Activated naive CD4-positive, alpha-beta T cell treated with anti-CD3 and anti-CD28 coated beads, Interleukin-2, amount 10 ng/mL, durations not matched to agents 7 days and 5 days (primary cell): ENCODE measurements around the gene IKZF3.

ENCODE experiments used
- CTCF ChIA-PET: fragments of 350-600 bp; sonication (Branson Sonifier 250); formaldehyde crosslinking; loops from one replicate; lab custom pipeline; 2021; ENCODE audit warnings: antibody characterized with exemption; lab: Charles Lee
- DNase-seq: peaks from one replicate; pipeline ENCODE4 v3.0.0-alpha.2; 2020
- H3K27ac Mint-ChIP-seq: one replicate; pipeline ENCODE4 v1.8.0; 2021; ENCODE audit warnings: mild to moderate bottlenecking, moderate library complexity, mixed read lengths
- H3K27me3 Mint-ChIP-seq: one replicate; pipeline ENCODE4 v1.8.0; 2021; ENCODE audit warnings: mild to moderate bottlenecking, mixed read lengths
- H3K36me3 Mint-ChIP-seq: one replicate; pipeline ENCODE4 v1.8.0; 2021; ENCODE audit warnings: mixed read lengths
- H3K4me1 Mint-ChIP-seq: one replicate; pipeline ENCODE4 v1.8.0; 2021; ENCODE audit warnings: mixed read lengths
- H3K4me3 Mint-ChIP-seq: one replicate; pipeline ENCODE4 v1.8.0; 2021; ENCODE audit warnings: mild to moderate bottlenecking, moderate library complexity, mixed read lengths
- H3K9me3 Mint-ChIP-seq: one replicate; pipeline ENCODE4 v1.8.0; 2021; ENCODE audit warnings: mixed read lengths

Gene IKZF3

GRCh38 chr17:39757931-39758873 is 105.9 kb downstream of the IKZF3 start:
- peak overlapping the region; percentile 63 for H3K27ac Mint-ChIP-seq
- CTCF ChIA-PET = interaction anchor here (0.7 to 1.8 kb wide), 2 partner anchors 12 to 223 kb away, joined by 3 to 4 read pairs; partner anchors contain the start of gene PSMD3
- DNase-seq = no peak
- H3K36me3 Mint-ChIP-seq = peaks cover 17% of the 10 kb centered on the region
- H3K9me3 Mint-ChIP-seq = no peaks in the 10 kb centered on the region
- H3K4me1 Mint-ChIP-seq = peaks cover 55% of the 10 kb centered on the region
- H3K27me3 Mint-ChIP-seq = no peaks in the 10 kb centered on the region
- H3K4me3 Mint-ChIP-seq = no peak overlapping the region

GRCh38 chr17:39757176-39757662 is 106.9 kb downstream of the IKZF3 start:
- H3K4me3 Mint-ChIP-seq = no peak overlapping the region
- H3K36me3 Mint-ChIP-seq = peaks cover 10% of the 10 kb centered on the region
- H3K4me1 Mint-ChIP-seq = peaks cover 60% of the 10 kb centered on the region
- CTCF ChIA-PET = interaction anchor here (1.3 to 1.8 kb wide), 2 partner anchors 8 to 13 kb away, joined by 3 to 4 read pairs; no protein-coding TSS in a partner anchor
- no peaks in the 10 kb centered on the region for H3K27me3 Mint-ChIP-seq
- no peak for DNase-seq
- peak overlapping the region; percentile 63 for H3K27ac Mint-ChIP-seq
- no peaks in the 10 kb centered on the region for H3K9me3 Mint-ChIP-seq

GRCh38 chr17:39756380-39757079 is 107.6 kb downstream of the IKZF3 start:
- Mint-ChIP-seq H3K27ac (peak overlapping the region; percentile 61), H3K4me3 (no peak overlapping the region), H3K4me1 (peaks cover 65% of the 10 kb centered on the region), H3K27me3 (no peaks in the 10 kb centered on the region), H3K9me3 (no peaks in the 10 kb centered on the region), H3K36me3 (peaks cover 8% of the 10 kb centered on the region)
- CTCF ChIA-PET = interaction anchor here (1.3 to 2.4 kb wide), 4 partner anchors 9 to 135 kb away, joined by 3 to 14 read pairs (median 6); partner anchors contain the start of gene IKZF3
- DNase-seq = peak; percentile 5

- peaks cover 5% of the 10 kb centered on the region for H3K27me3 Mint-ChIP-seq
- peaks cover 4% of the 10 kb centered on the region for H3K36me3 Mint-ChIP-seq
- peak overlapping the region; percentile 22 for H3K4me3 Mint-ChIP-seq
- H3K4me1 Mint-ChIP-seq = peaks cover 65% of the 10 kb centered on the region
- peak overlapping the region; percentile 61 for H3K27ac Mint-ChIP-seq
- peak; percentile 48 for DNase-seq
- no peaks in the 10 kb centered on the region for H3K9me3 Mint-ChIP-seq
- CTCF ChIA-PET = interaction anchor here (1.0 to 2.4 kb wide), 6 partner anchors 9 to 134 kb away, joined by 3 to 14 read pairs (median 4); partner anchors contain the start of gene IKZF3
These were observed 108.3 kb downstream of the IKZF3 start for GRCh38 chr17:39755554-39756379.

GRCh38 chr17:39754958-39755553 is 109.1 kb downstream of the IKZF3 start:
- peaks cover 65% of the 10 kb centered on the region for H3K4me1 Mint-ChIP-seq
- DNase-seq = no peak
- CTCF ChIA-PET = interaction anchor here (0.7 to 2.4 kb wide), 7 partner anchors 9 to 133 kb away, joined by 3 to 14 read pairs (median 3); partner anchors contain the start of gene IKZF3

GRCh38 chr17:39754161-39754957 is 109.8 kb downstream of the IKZF3 start:
- peak; percentile 97 for DNase-seq
- CTCF ChIA-PET = interaction anchor here (0.7 to 2.4 kb wide), 6 partner anchors 10 to 133 kb away, joined by 3 to 14 read pairs (median 3); partner anchors contain the start of gene IKZF3
- Mint-ChIP-seq H3K27me3 (peaks cover 16% of the 10 kb centered on the region), H3K4me3 (peak overlapping the region; percentile 79), H3K4me1 (peaks cover 62% of the 10 kb centered on the region), H3K36me3 (peaks cover 2% of the 10 kb centered on the region), H3K9me3 (no peaks in the 10 kb centered on the region), H3K27ac (peak overlapping the region; percentile 85)

More at GRCh38 chr17:39754958-39755553, 109.1 kb downstream of the IKZF3 start:
- no peaks in the 10 kb centered on the region for H3K9me3 Mint-ChIP-seq
- peaks cover 4% of the 10 kb centered on the region for H3K36me3 Mint-ChIP-seq
- peaks cover 12% of the 10 kb centered on the region for H3K27me3 Mint-ChIP-seq
- peak overlapping the region; percentile 22 for H3K4me3 Mint-ChIP-seq
- H3K27ac Mint-ChIP-seq = peak overlapping the region; percentile 61

- peak overlapping the region; percentile 93 for H3K27ac Mint-ChIP-seq
- H3K27me3 Mint-ChIP-seq = peaks cover 16% of the 10 kb centered on the region
- H3K4me1 Mint-ChIP-seq = peaks cover 57% of the 10 kb centered on the region
- H3K36me3 Mint-ChIP-seq = no peaks in the 10 kb centered on the region
- CTCF ChIA-PET = interaction anchor here (1.3 to 2.1 kb wide), 2 partner anchors 82 to 131 kb away, joined by 4 to 20 read pairs; no protein-coding TSS in a partner anchor
- DNase-seq = peak; percentile 68
- H3K9me3 Mint-ChIP-seq = no peaks in the 10 kb centered on the region
- peak overlapping the region; percentile 79 for H3K4me3 Mint-ChIP-seq
These were observed 110.5 kb downstream of the IKZF3 start for GRCh38 chr17:39753514-39754160.

- peak overlapping the region; percentile 58 for H3K4me3 Mint-ChIP-seq
- no peaks in the 10 kb centered on the region for H3K9me3 Mint-ChIP-seq
- peak overlapping the region; percentile 93 for H3K27ac Mint-ChIP-seq
- peak; percentile 20 for DNase-seq
- peaks cover 28% of the 10 kb centered on the region for H3K27me3 Mint-ChIP-seq
- CTCF ChIA-PET = interaction anchor here (1.3 to 2.1 kb wide), 2 partner anchors 80 to 130 kb away, joined by 4 to 20 read pairs; no protein-coding TSS in a partner anchor
- peaks cover 44% of the 10 kb centered on the region for H3K4me1 Mint-ChIP-seq
- H3K36me3 Mint-ChIP-seq = no peaks in the 10 kb centered on the region
These were observed 111.8 kb downstream of the IKZF3 start for GRCh38 chr17:39752241-39752881.

GRCh38 chr17:39751637-39752036 is 112.5 kb downstream of the IKZF3 start:
- DNase-seq = peak; percentile 18
- H3K27ac Mint-ChIP-seq = no peak overlapping the region
- peak overlapping the region; percentile 58 for H3K4me3 Mint-ChIP-seq
- no peaks in the 10 kb centered on the region for H3K36me3 Mint-ChIP-seq
- H3K9me3 Mint-ChIP-seq = no peaks in the 10 kb centered on the region
- H3K4me1 Mint-ChIP-seq = peaks cover 37% of the 10 kb centered on the region
- CTCF ChIA-PET = interaction anchor here (1.0 to 2.1 kb wide), 2 partner anchors 129 to 130 kb away, joined by 4 to 20 read pairs; no protein-coding TSS in a partner anchor
- peaks cover 30% of the 10 kb centered on the region for H3K27me3 Mint-ChIP-seq

- Mint-ChIP-seq H3K4me3 (no peak overlapping the region), H3K27me3 (peaks cover 31% of the 10 kb centered on the region), H3K9me3 (no peaks in the 10 kb centered on the region), H3K27ac (no peak overlapping the region), H3K4me1 (peaks cover 31% of the 10 kb centered on the region), H3K36me3 (no peaks in the 10 kb centered on the region)
- CTCF ChIA-PET = interaction anchor here (1.0 kb wide), 1 partner anchor 129 kb away, joined by 4 read pairs; no protein-coding TSS in a partner anchor
- DNase-seq = peak; percentile 12
These were observed 113.0 kb downstream of the IKZF3 start for GRCh38 chr17:39751016-39751543.
